GM12874 (cell line): ENCODE data around the gene OAS1.

Experiments used
- CTCF ChIP-seq: IDR thresholded peaks from 2 replicates; pipeline ENCODE4 v1.5.1; 2011; ENCODE audit warnings: low read depth, mild to moderate bottlenecking, control low read depth, low read length, moderate library complexity; ENCODE audit not compliant: insufficient read depth

Gene OAS1

GRCh38 chr12:112947314-112947713, 40.6 kb downstream of the OAS1 start:
- no peak for TF ChIP-seq CTCF

- no peak for TF ChIP-seq CTCF
Measured at GRCh38 chr12:112947761-112948160, 41.0 kb downstream of the OAS1 start.

GRCh38 chr12:112948806-112949205, 42.0 kb downstream of the OAS1 start:
- no peak for TF ChIP-seq CTCF

GRCh38 chr12:112950701-112951100, 43.9 kb downstream of the OAS1 start:
- TF ChIP-seq CTCF, result no peak

- TF ChIP-seq CTCF, result no peak
Measured at GRCh38 chr12:112961074-112961473, 54.3 kb downstream of the OAS1 start.

- TF ChIP-seq CTCF, result no peak
Measured at GRCh38 chr12:112961536-112961935, 54.8 kb downstream of the OAS1 start.

- no peak for TF ChIP-seq CTCF
Measured at GRCh38 chr12:112962561-112962960, 55.8 kb downstream of the OAS1 start.
